HCT116 (cell line): Measurements from ENCODE around the gene STT3B. TPM values are rescaled to one million over a fixed set of nuclear protein-coding genes. Genes with fewer than 3 reads are reported as not detected.

Experiments used
- ATAC-seq: fragments of 200-7000 bp; cut with Tn5 transposase; 2 replicates; pipeline ENCODE4 v1.9.1; 2020; ENCODE audit warnings: mild to moderate bottlenecking, moderate library complexity
- BruUV-seq: library from RNA; stranded (reverse); fragments of 400-500 nt; replicated peaks from 2 replicates; lab custom pipeline; 2021; lab: Mats Ljungman, UMichigan
- CTCF ChIA-PET: fragments of 300-600 bp; sonication (Branson Sonifier 250); formaldehyde crosslinking; loops from one replicate; lab custom pipeline; 2021; ENCODE audit warnings: antibody characterized with exemption; lab: Charles Lee
- POLR2A ChIA-PET: fragments of 300-600, 350-600 bp; sonication (Branson Sonifier 250); formaldehyde crosslinking; loops from one replicate; lab custom pipeline; 2021; ENCODE audit warnings: antibody characterized with exemption; lab: Charles Lee
- RAD21 ChIA-PET, 2 experiments: fragments of 300-600 bp; sonication (Branson Sonifier 250); formaldehyde crosslinking; loops; one replicate each; lab custom pipeline; 2023; ENCODE audit warnings: low total read pairs in 2 of 2; ENCODE audit not compliant: uncharacterized antibody in 2 of 2, unreplicated experiment in 2 of 2, low non-redundant PET in 1 of 2; lab: Charles Lee
- DNase-seq: peaks from one replicate; pipeline ENCODE4 v3.0.0-alpha.2; 2010; ENCODE audit warnings: low read depth, low spot score
- H2AFZ ChIP-seq: fragments of 200-600 bp; shearing (Covaris generic), sonication (generic); 2 replicates; pipeline ENCODE4 v1.6.1; 2017; ENCODE audit warnings: low read depth, mixed run types, mixed read lengths, antibody characterized with exemption, low read length; ENCODE audit not compliant: poor library complexity, severe bottlenecking
- H3K27ac ChIP-seq: 2 replicates; pipeline ENCODE4 v1.5.1; 2012; ENCODE audit warnings: low read depth, low read length
- H3K27me3 ChIP-seq: fragments of 200-600 bp; sonication (generic); 2 replicates; pipeline ENCODE4 v1.6.1; 2016; ENCODE audit warnings: mixed run types, low read length, mixed read lengths; ENCODE audit not compliant: insufficient read depth
- H3K36me3 ChIP-seq, 2 experiments: fragments of 200-500 bp in 1 of 2; fragments of 200-600 bp in 1 of 2; sonication (Bioruptor generic) in 1 of 2; sonication (generic) in 1 of 2; 2 replicates each; pipeline versions ENCODE4 v1.5.1 to v1.6.1; 2014 to 2016; ENCODE audit warnings: low read length in 2 of 2, inconsistent platforms in 1 of 2, mixed read lengths in 1 of 2, mixed run types in 1 of 2; ENCODE audit not compliant: insufficient read depth in 2 of 2, control insufficient read depth in 1 of 2
- H3K4me1 ChIP-seq, 2 experiments: fragments of 200-600 bp in 1 of 2; sonication (generic) in 1 of 2; 2 replicates each; pipeline versions ENCODE4 v1.5.1 to v1.6.1; 2012 to 2017; ENCODE audit warnings: low read length in 2 of 2, inconsistent platforms in 1 of 2, mild to moderate bottlenecking in 1 of 2, mixed read lengths in 1 of 2, mixed run types in 1 of 2, moderate library complexity in 1 of 2; ENCODE audit not compliant: insufficient read depth in 2 of 2, control insufficient read depth in 1 of 2
- H3K4me2 ChIP-seq: fragments of 200-600 bp; sonication (generic); 2 replicates; pipeline ENCODE4 v1.6.1; 2017; ENCODE audit warnings: mixed run types, low read length, mixed read lengths
- H3K4me3 ChIP-seq, 2 experiments: fragments of 200-600 bp in 1 of 2; sonication (generic) in 1 of 2; replicated peaks in 1 of 2; 2 replicates each; pipeline ENCODE4 v1.5.1; 2011 to 2016; ENCODE audit warnings: low read length in 2 of 2, control low read depth in 1 of 2, low read depth in 1 of 2, mild to moderate bottlenecking in 1 of 2, mixed read lengths in 1 of 2, mixed run types in 1 of 2
- H3K79me2 ChIP-seq: fragments of 200-600 bp; sonication (generic); 2 replicates; pipeline ENCODE4 v1.6.1; 2017; ENCODE audit warnings: mild to moderate bottlenecking, mixed run types, low read length, moderate library complexity, mixed read lengths; ENCODE audit not compliant: insufficient read depth
- H3K9ac ChIP-seq: fragments of 200-600 bp; sonication (generic); 2 replicates; pipeline ENCODE4 v1.6.1; 2016; ENCODE audit warnings: low read length, mixed read lengths
- H3K9me2 ChIP-seq: fragments of 200-600 bp; sonication (generic), shearing (Covaris generic); 2 replicates; pipeline ENCODE4 v1.6.1; 2017; ENCODE audit warnings: mixed run types, mild to moderate bottlenecking, moderate library complexity; ENCODE audit not compliant: insufficient read depth
- H3K9me3 ChIP-seq, 2 experiments: fragments of 200-500 bp in 1 of 2; fragments of 200-600 bp in 1 of 2; sonication (Bioruptor generic) in 1 of 2; sonication (generic) in 1 of 2; 2 replicates each; pipeline ENCODE4 v1.6.1; 2014 to 2017; ENCODE audit warnings: low read length in 2 of 2, mixed read lengths in 2 of 2, inconsistent platforms in 1 of 2, low read depth in 1 of 2, mild to moderate bottlenecking in 1 of 2, mixed run types in 1 of 2, moderate library complexity in 1 of 2; ENCODE audit not compliant: control insufficient read depth in 1 of 2, insufficient read depth in 1 of 2
- H4K20me1 ChIP-seq: fragments of 200-600 bp; sonication (generic), shearing (Covaris generic); 2 replicates; pipeline ENCODE4 v1.6.1; 2017; ENCODE audit warnings: mixed run types, mild to moderate bottlenecking, moderate library complexity; ENCODE audit not compliant: insufficient read depth
- EGR1 ChIP-seq: IDR thresholded peaks from 2 replicates; pipeline ENCODE4 v1.6.1; 2012; ENCODE audit warnings: low read depth
- EZH2 ChIP-seq: fragments of 200-600 bp; sonication (generic); IDR thresholded peaks from 2 replicates; pipeline ENCODE4 v1.6.1; 2017; ENCODE audit warnings: antibody characterized with exemption, mixed run types
- EZH2phosphoT487 ChIP-seq: fragments of 200-600 bp; IDR thresholded peaks from 2 replicates; pipeline ENCODE4 v1.6.1; 2018; ENCODE audit warnings: antibody characterized with exemption, borderline replicate concordance
- FOSL1 ChIP-seq: IDR thresholded peaks from 2 replicates; pipeline ENCODE4 v1.6.1; 2012; ENCODE audit warnings: low read depth
- JUND ChIP-seq: IDR thresholded peaks from 2 replicates; pipeline ENCODE4 v1.6.1; 2012
- POLR2A ChIP-seq: IDR thresholded peaks from 2 replicates; pipeline ENCODE4 v1.7.0; 2011; ENCODE audit warnings: borderline replicate concordance; ENCODE audit not compliant: insufficient read depth, insufficient read length; ENCODE audit errors: extremely low read depth
- RAD21 ChIP-seq: IDR thresholded peaks from 2 replicates; pipeline ENCODE4 v1.6.1; 2012; ENCODE audit warnings: low read depth, mild to moderate bottlenecking
- REST ChIP-seq: IDR thresholded peaks from 2 replicates; pipeline ENCODE4 v1.6.1; 2012; ENCODE audit warnings: low read depth
- SIN3A ChIP-seq: IDR thresholded peaks from 2 replicates; pipeline ENCODE4 v1.6.1; 2012; ENCODE audit warnings: low read depth
- SRF ChIP-seq: IDR thresholded peaks from 2 replicates; pipeline ENCODE4 v1.6.1; 2012; ENCODE audit warnings: low read depth
- TCF7L2 ChIP-seq: IDR thresholded peaks from 2 replicates; pipeline ENCODE4 v1.7.0; 2011; ENCODE audit warnings: borderline replicate concordance, inconsistent platforms; ENCODE audit not compliant: insufficient read depth, insufficient read length; ENCODE audit errors: extremely low read depth
- YY1 ChIP-seq: IDR thresholded peaks from 2 replicates; pipeline ENCODE4 v1.6.1; 2011; ENCODE audit warnings: low read length, low read depth, moderate library complexity, mild to moderate bottlenecking; ENCODE audit not compliant: insufficient replicate concordance; ENCODE audit errors: extremely low read depth
- intact Hi-C: fragments of 100-400 bp; cut with micrococcal nuclease; formaldehyde crosslinking; loops from 2 replicates; pipeline ENCODE4 v1.10.0; 2022
- total RNA-seq: library from RNA; stranded (reverse); gene quantifications from one replicate; pipeline ENCODE4 v1.2.1, GENCODE V29; 2021; ENCODE audit not compliant: unreplicated experiment
- TF ChIP-seq, protein P1 (sequence below): IDR thresholded peaks from 2 replicates; pipeline ENCODE4 v1.6.1; 2012
- TF ChIP-seq, protein P2 (sequence below): IDR thresholded peaks from 2 replicates; pipeline ENCODE4 v1.6.1; 2011; ENCODE audit warnings: mild to moderate bottlenecking, low read length, moderate library complexity; ENCODE audit not compliant: insufficient replicate concordance; ENCODE audit errors: extremely low read depth

Gene STT3B
- total RNA-seq, 1 experiment from 2014 or later = 131 TPM

GRCh38 chr3:31648286-31648968 is 115.7 kb downstream of the STT3B start:
- no peak overlapping the region for H3K4me2 ChIP-seq
- H3K9me2 ChIP-seq = no peaks in the 10 kb centered on the region
- no peaks in the 10 kb centered on the region for H4K20me1 ChIP-seq
- POLR2A ChIA-PET = no interaction called here
- H3K9ac ChIP-seq = no peak overlapping the region
- ATAC-seq (no peak), DNase-seq (no peak)
- no peak overlapping the region for H2AFZ ChIP-seq
- CTCF ChIA-PET = no interaction called here
- peaks cover 0 to 10% of the 10 kb centered on the region in 2 experiments; a peak in 1 of 4 replicates for H3K9me3 ChIP-seq
- H3K36me3 ChIP-seq = peaks cover 5 to 24% of the 10 kb centered on the region in 2 experiments; a peak in 2 of 4 replicates
- H3K27me3 ChIP-seq = no peaks in the 10 kb centered on the region
- intact Hi-C loops = no loop called here
- H3K4me1 ChIP-seq = no peaks in the 10 kb centered on the region
- no TSS peak for BruUV-seq
- H3K4me3 ChIP-seq = no peak overlapping the region
- TF ChIP-seq SRF = no peak
- TF ChIP-seq TCF7L2 = no peak
- no peak for TF ChIP-seq EZH2phosphoT487
- no peak for TF ChIP-seq RAD21
- no peak for TF ChIP-seq YY1
- no peak for TF ChIP-seq EZH2
- no peak for TF ChIP-seq SIN3A
- TF ChIP-seq, protein P1, sequence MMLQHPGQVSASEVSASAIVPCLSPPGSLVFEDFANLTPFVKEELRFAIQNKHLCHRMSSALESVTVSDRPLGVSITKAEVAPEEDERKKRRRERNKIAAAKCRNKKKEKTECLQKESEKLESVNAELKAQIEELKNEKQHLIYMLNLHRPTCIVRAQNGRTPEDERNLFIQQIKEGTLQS = no peak
- TF ChIP-seq EGR1 = no peak
- no peak for TF ChIP-seq FOSL1
- TF ChIP-seq POLR2A = no peak
- no peak for TF ChIP-seq REST
- TF ChIP-seq, protein P2, sequence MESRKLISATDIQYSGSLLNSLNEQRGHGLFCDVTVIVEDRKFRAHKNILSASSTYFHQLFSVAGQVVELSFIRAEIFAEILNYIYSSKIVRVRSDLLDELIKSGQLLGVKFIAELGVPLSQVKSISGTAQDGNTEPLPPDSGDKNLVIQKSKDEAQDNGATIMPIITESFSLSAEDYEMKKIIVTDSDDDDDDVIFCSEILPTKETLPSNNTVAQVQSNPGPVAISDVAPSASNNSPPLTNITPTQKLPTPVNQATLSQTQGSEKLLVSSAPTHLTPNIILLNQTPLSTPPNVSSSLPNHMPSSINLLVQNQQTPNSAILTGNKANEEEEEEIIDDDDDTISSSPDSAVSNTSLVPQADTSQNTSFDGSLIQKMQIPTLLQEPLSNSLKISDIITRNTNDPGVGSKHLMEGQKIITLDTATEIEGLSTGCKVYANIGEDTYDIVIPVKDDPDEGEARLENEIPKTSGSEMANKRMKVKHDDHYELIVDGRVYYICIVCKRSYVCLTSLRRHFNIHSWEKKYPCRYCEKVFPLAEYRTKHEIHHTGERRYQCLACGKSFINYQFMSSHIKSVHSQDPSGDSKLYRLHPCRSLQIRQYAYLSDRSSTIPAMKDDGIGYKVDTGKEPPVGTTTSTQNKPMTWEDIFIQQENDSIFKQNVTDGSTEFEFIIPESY = no peak
- TF ChIP-seq JUND = no peak
- RAD21 ChIA-PET = no interaction called here
- H3K27ac ChIP-seq = no peak overlapping the region
- no peaks in the 10 kb centered on the region for H3K79me2 ChIP-seq
